H9 (cell line): ENCODE measurements around the gene PMIS2. TPM values are rescaled to one million over a fixed set of nuclear protein-coding genes. Genes with fewer than 3 reads are reported as not detected.

ENCODE experiments used
- DNase-seq: peaks from one replicate; pipeline ENCODE4 v3.0.0-alpha.2; 2017
- H2AFZ ChIP-seq: one replicate; pipeline ENCODE4 v1.6.1; 2013; ENCODE audit warnings: mild to moderate bottlenecking, low read length, control low read depth, moderate library complexity
- H2AK5ac ChIP-seq: 2 replicates; pipeline ENCODE4 v1.6.1; 2013; ENCODE audit warnings: low read length, control low read depth, mixed read lengths; ENCODE audit not compliant: insufficient read length
- H2BK120ac ChIP-seq: one replicate; pipeline ENCODE4 v1.6.1; 2013; ENCODE audit warnings: low read depth, mild to moderate bottlenecking, low read length, control low read depth, inconsistent platforms; ENCODE audit not compliant: poor library complexity, severe bottlenecking
- H2BK12ac ChIP-seq: 2 replicates; pipeline ENCODE4 v1.6.1; 2013; ENCODE audit warnings: low read length, control low read depth, mixed read lengths, low read depth; ENCODE audit not compliant: insufficient read length
- H2BK15ac ChIP-seq: 2 replicates; pipeline ENCODE4 v1.6.1; 2013; ENCODE audit warnings: low read depth, low read length, control low read depth
- H2BK20ac ChIP-seq: one replicate; pipeline ENCODE4 v1.6.1; 2013; ENCODE audit warnings: low read depth, mild to moderate bottlenecking, low read length, control low read depth, inconsistent platforms; ENCODE audit not compliant: poor library complexity, severe bottlenecking
- H2BK5ac ChIP-seq: 2 replicates; pipeline ENCODE4 v1.6.1; 2013; ENCODE audit warnings: low read length, control low read depth, mixed read lengths; ENCODE audit not compliant: insufficient read length
- H3K14ac ChIP-seq: 2 replicates; pipeline ENCODE4 v1.6.1; 2013; ENCODE audit warnings: low read length, control low read depth; ENCODE audit not compliant: insufficient read depth
- H3K18ac ChIP-seq: 2 replicates; pipeline ENCODE4 v1.6.1; 2013; ENCODE audit warnings: low read depth, mild to moderate bottlenecking, mixed read lengths, low read length, control low read depth; ENCODE audit not compliant: insufficient read length
- H3K23ac ChIP-seq: 2 replicates; pipeline ENCODE4 v1.6.1; 2013; ENCODE audit warnings: low read length, control low read depth, mixed read lengths, low read depth; ENCODE audit not compliant: insufficient read length
- H3K23me2 ChIP-seq: 2 replicates; pipeline ENCODE4 v1.6.1; 2013; ENCODE audit warnings: low read depth, mild to moderate bottlenecking, mixed read lengths, low read length, control low read depth; ENCODE audit not compliant: insufficient read length, poor library complexity, severe bottlenecking
- H3K27ac ChIP-seq: 2 replicates; pipeline ENCODE4 v1.5.1; 2013; ENCODE audit warnings: low read length, control low read depth, mixed read lengths, low read depth; ENCODE audit not compliant: insufficient read length
- H3K27me3 ChIP-seq: 2 replicates; pipeline ENCODE4 v1.6.1; 2013; ENCODE audit warnings: low read length, control low read depth, inconsistent platforms; ENCODE audit not compliant: insufficient read depth
- H3K4ac ChIP-seq: 2 replicates; pipeline ENCODE4 v1.6.1; 2013; ENCODE audit warnings: low read depth, mild to moderate bottlenecking, control low read depth, inconsistent platforms, low read length, moderate library complexity
- H3K4me1 ChIP-seq: 2 replicates; pipeline ENCODE4 v1.6.1; 2013; ENCODE audit warnings: low read length, control low read depth, inconsistent platforms; ENCODE audit not compliant: insufficient read depth
- H3K4me2 ChIP-seq: 2 replicates; pipeline ENCODE4 v1.6.1; 2013; ENCODE audit warnings: low read length, control low read depth, mixed read lengths; ENCODE audit not compliant: insufficient read length, insufficient read depth
- H3K56ac ChIP-seq: 2 replicates; pipeline ENCODE4 v1.6.1; 2013; ENCODE audit warnings: low read depth, mild to moderate bottlenecking, mixed read lengths, low read length, control low read depth; ENCODE audit not compliant: insufficient read length
- H3K79me1 ChIP-seq: 2 replicates; pipeline ENCODE4 v1.6.1; 2013; ENCODE audit warnings: low read depth, mild to moderate bottlenecking, moderate library complexity, low read length, control low read depth, inconsistent platforms; ENCODE audit not compliant: insufficient read depth, poor library complexity, severe bottlenecking
- H3K79me2 ChIP-seq: 2 replicates; pipeline ENCODE4 v1.6.1; 2013; ENCODE audit warnings: low read length, control low read depth, inconsistent platforms; ENCODE audit not compliant: insufficient read depth
- H3K9ac ChIP-seq: 2 replicates; pipeline ENCODE4 v1.6.1; 2013; ENCODE audit warnings: low read length, control low read depth, mixed read lengths; ENCODE audit not compliant: insufficient read length; ENCODE audit errors: extremely low read depth
- H3K9me3 ChIP-seq: one replicate; pipeline ENCODE4 v1.6.1; 2013; ENCODE audit warnings: low read depth, low read length, inconsistent platforms; ENCODE audit not compliant: control insufficient read depth
- H3T11ph ChIP-seq: one replicate; pipeline ENCODE4 v1.6.1; 2013; ENCODE audit warnings: mild to moderate bottlenecking, low read length, control low read depth, inconsistent platforms
- H4K20me1 ChIP-seq: one replicate; pipeline ENCODE4 v1.6.1; 2013; ENCODE audit not compliant: control insufficient read depth, insufficient read length, insufficient read depth
- H4K5ac ChIP-seq: 2 replicates; pipeline ENCODE4 v1.6.1; 2013; ENCODE audit warnings: low read depth, mild to moderate bottlenecking, mixed read lengths, low read length, control low read depth; ENCODE audit not compliant: insufficient read length
- H4K8ac ChIP-seq: replicated peaks from 2 replicates; pipeline ENCODE4 v1.6.1; 2013; ENCODE audit warnings: low read length, control low read depth, mixed read lengths, low read depth; ENCODE audit not compliant: insufficient read length
- H4K91ac ChIP-seq: 2 replicates; pipeline ENCODE4 v1.6.1; 2013; ENCODE audit warnings: low read depth, mild to moderate bottlenecking, moderate library complexity, mixed read lengths, low read length, control low read depth; ENCODE audit not compliant: insufficient read length
- H3K27ac Mint-ChIP-seq, 3 experiments: 2 replicates in 2 of 3; 3 replicates in 1 of 3; pipeline ENCODE4 v1.8.0; 2020 to 2021; ENCODE audit warnings: mixed read lengths in 3 of 3, mild to moderate bottlenecking in 1 of 3, moderate library complexity in 1 of 3
- H3K27me3 Mint-ChIP-seq: 2 replicates; pipeline ENCODE4 v1.8.0; 2021; ENCODE audit warnings: low read depth, mild to moderate bottlenecking, moderate library complexity, mixed read lengths
- H3K36me3 Mint-ChIP-seq, 3 experiments: 2 replicates in 2 of 3; 3 replicates in 1 of 3; pipeline ENCODE4 v1.8.0; 2020 to 2021; ENCODE audit warnings: low read depth in 3 of 3, mixed read lengths in 3 of 3; ENCODE audit not compliant: insufficient read depth in 1 of 3
- H3K4me1 Mint-ChIP-seq, 2 experiments: 2 replicates each; pipeline ENCODE4 v1.8.0; 2020; ENCODE audit warnings: mixed read lengths in 2 of 2
- H3K4me3 Mint-ChIP-seq, 2 experiments: 2 replicates in 1 of 2; 3 replicates in 1 of 2; pipeline ENCODE4 v1.8.0; 2020 to 2021; ENCODE audit warnings: mild to moderate bottlenecking in 2 of 2, mixed read lengths in 2 of 2, moderate library complexity in 1 of 2
- H3K9me3 Mint-ChIP-seq, 2 experiments: 2 replicates in 1 of 2; 3 replicates in 1 of 2; pipeline ENCODE4 v1.8.0; 2020; ENCODE audit warnings: mild to moderate bottlenecking in 2 of 2, mixed read lengths in 2 of 2, moderate library complexity in 1 of 2
- CTCF ChIP-seq: fragments of 200-600 bp; sonication (generic); conservative IDR thresholded peaks from 3 replicates; pipeline ENCODE4 v1.8.0; 2021; ENCODE audit warnings: antibody characterized with exemption, mild to moderate bottlenecking
- WGBS: extraction: QIAGEN DNeasy Blood & Tissue Kit; methylation state at CpG from one replicate; pipeline ENCODE4 v1.1.7; 2013; ENCODE audit warnings: missing lambda C conversion rate, low lambda C conversion rate, mixed read lengths; ENCODE audit not compliant: insufficient read length; ENCODE audit errors: extremely low coverage; 5-methylcytosine and 5-hydroxymethylcytosine counted together
- total RNA-seq: library from RNA; stranded (reverse); gene quantifications from 2 replicates; pipeline ENCODE4 v1.2.1, GENCODE V29; 2021

The PMIS2 gene
- total RNA-seq, 1 experiment from 2014 or later: not detected

- no peak within 1 kb of the TSS; a peak in 1 of 5 replicates for H3K4me3 Mint-ChIP-seq
- DNase-seq: no peak
- Histone ChIP-seq H3T11ph (no peak within 1 kb of the TSS), H2BK12ac (no peak within 1 kb of the TSS), H3K27me3 (peaks cover 3% of the 10 kb centered on the region; the same call in 1 of the 2 replicates), H4K5ac (no peak within 1 kb of the TSS), H3K27ac (no peak within 1 kb of the TSS), H3K4ac (no peak within 1 kb of the TSS), H3K79me1 (no peaks in the 10 kb centered on the region), H2AFZ (no peak within 1 kb of the TSS), H3K9me3 (no peaks in the 10 kb centered on the region), H2BK15ac (no peak within 1 kb of the TSS), H2AK5ac (no peak within 1 kb of the TSS), H4K91ac (no peak within 1 kb of the TSS), H2BK120ac (no peak within 1 kb of the TSS), H3K18ac (no peak within 1 kb of the TSS), H3K56ac (no peak within 1 kb of the TSS), H3K4me2 (no peak within 1 kb of the TSS), H3K14ac (no peak within 1 kb of the TSS), H3K9ac (no peak within 1 kb of the TSS), H4K20me1 (no peaks in the 10 kb centered on the region), H3K4me1 (no peaks in the 10 kb centered on the region), H3K23ac (no peak within 1 kb of the TSS), H3K23me2 (peaks cover 3% of the 10 kb centered on the region), H2BK5ac (no peak within 1 kb of the TSS), H2BK20ac (no peak within 1 kb of the TSS), H3K79me2 (no peaks in the 10 kb centered on the region; the same call in 1 of the 2 replicates), H4K8ac (no peak within 1 kb of the TSS)
- no peaks in the 10 kb centered on the region; a peak in 1 of 7 replicates for H3K36me3 Mint-ChIP-seq
- H3K27ac Mint-ChIP-seq: peak within 1 kb of the TSS in 1 of 3 experiments; percentile 55; a peak in 3 of 7 replicates
- peaks cover 0 to 2% of the 10 kb centered on the region in 2 experiments; a peak in 1 of 5 replicates for H3K9me3 Mint-ChIP-seq
- H3K4me1 Mint-ChIP-seq: peaks cover 2 to 9% of the 10 kb centered on the region in 2 experiments; a peak in 3 of 4 replicates
- no CpG with 5 or more reads among the region's 15 CpGs for WGBS
- no peak for TF ChIP-seq CTCF
- H3K27me3 Mint-ChIP-seq: peaks cover 50% of the 10 kb centered on the region
These were observed 22.7 kb upstream of the PMIS2 start, which contains the start of gene ATP4A for GRCh38 chr19:35563207-35563829. Gene ATP4A, minus strand, starts transcription at chr19:35563658. Its CDS starts 29 bp downstream, at chr19:35563629.
